GM12864 (cell line): ENCODE data around the gene GDF2.

ENCODE experiments used
- DNase-seq: peaks from one replicate; pipeline ENCODE4 v3.0.0-alpha.2; 2011; ENCODE audit warnings: low read depth
- H3K4me3 ChIP-seq: 2 replicates; pipeline ENCODE4 v1.5.1; 2011; ENCODE audit warnings: mild to moderate bottlenecking, low read depth, low read length, control low read depth
- CTCF ChIP-seq: IDR thresholded peaks from 2 replicates; pipeline ENCODE4 v1.5.1; 2011; ENCODE audit warnings: low read depth, mild to moderate bottlenecking, moderate library complexity, low read length, control low read depth, inconsistent platforms; ENCODE audit errors: missing control alignments

GDF2 gene

GRCh38 chr10:47297866-47298540, 24.3 kb upstream of the GDF2 start:
- no peak for DNase-seq
- H3K4me3 ChIP-seq = no peak overlapping the region
- no peak for TF ChIP-seq CTCF

DNA sequence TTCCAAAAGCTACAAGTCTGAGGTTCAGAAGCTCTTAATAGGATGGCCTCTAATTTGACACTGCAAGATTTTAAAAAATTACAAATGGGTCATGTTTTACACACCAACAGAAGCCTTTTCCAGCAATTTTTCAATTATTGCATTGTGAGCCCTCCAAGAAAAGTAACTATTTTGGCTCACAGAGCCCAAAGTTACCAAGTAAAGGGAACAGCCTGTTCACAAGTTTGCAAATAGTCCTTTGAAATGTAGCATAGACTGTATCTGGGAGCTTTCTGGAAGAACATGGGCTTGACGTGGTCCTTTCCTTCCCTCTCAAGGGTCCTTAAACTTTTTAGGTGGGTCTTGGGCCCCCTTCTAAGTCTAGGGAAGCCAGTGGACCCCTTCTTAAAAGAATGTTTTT, 23.5 kb upstream of the GDF2 start:
- no peak overlapping the region for H3K4me3 ChIP-seq

GRCh38 chr10:47299611-47300428, 22.4 kb upstream of the GDF2 start, which contains the start of gene GDF10:
Gene GDF10, plus strand, starts transcription at chr10:47300197. Its CDS starts 455 bp downstream, at chr10:47300652.
- no peak for TF ChIP-seq CTCF
- no peak for DNase-seq
- H3K4me3 ChIP-seq = no peak within 1 kb of the TSS

More for the DNA sequence above, 23.5 kb upstream of the GDF2 start:
- no peak for TF ChIP-seq CTCF
- DNase-seq = no peak

GRCh38 chr10:47300429-47300931, 21.8 kb upstream of the GDF2 start:
- no peak for TF ChIP-seq CTCF
- DNase-seq = no peak
- no peak overlapping the region for H3K4me3 ChIP-seq

DNA sequence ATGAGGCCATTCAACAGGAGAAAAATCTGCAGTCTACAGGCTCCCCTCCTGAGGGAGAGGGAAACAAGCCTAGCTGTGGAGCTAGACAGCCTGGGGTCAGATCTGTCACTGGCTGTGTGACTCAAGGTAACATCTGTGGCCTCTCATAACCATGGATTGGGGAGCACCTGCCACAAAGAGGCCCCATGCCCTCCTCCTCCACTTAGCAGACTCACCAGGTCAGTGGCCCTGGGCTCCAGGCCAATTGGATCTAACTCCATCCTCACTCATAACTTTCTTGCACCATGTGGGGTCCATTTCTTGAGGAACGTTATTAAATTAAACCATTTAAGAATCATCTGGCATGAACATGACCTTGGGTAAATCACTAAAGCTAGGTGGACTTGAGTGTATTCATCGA, 20.4 kb upstream of the GDF2 start:
- H3K4me3 ChIP-seq = no peak overlapping the region
- TF ChIP-seq CTCF = no peak

GRCh38 chr10:47303105-47303504, 19.1 kb upstream of the GDF2 start:
- DNase-seq = no peak
- no peak overlapping the region for H3K4me3 ChIP-seq
- TF ChIP-seq CTCF = no peak

More for the DNA sequence above, 20.4 kb upstream of the GDF2 start:
- no peak for DNase-seq
